Adipose tissue (tissue), 3 donors: ENCODE data around the gene SPEF1. TPM values are rescaled to one million over a fixed set of nuclear protein-coding genes. Genes with fewer than 3 reads are reported as not detected.
A peak's percentile ranks its signal among the peaks of the same experiment; 100 is the strongest.
"Not testable (repeated sequence)": the region's sequence is repeated elsewhere in the genome, so short reads cannot be mapped to it uniquely, and the experiment has no call there.

Experiments used
- H3K27ac ChIP-seq: one replicate; pipeline ENCODE4 v1.5.1; 2013; ENCODE audit warnings: low read depth, low read length
- WGBS, 3 donors: extraction: QIAGEN DNeasy Blood & Tissue Kit; methylation state at CpG; one replicate each; pipeline ENCODE4 v1.1.7; 2013; 5-methylcytosine and 5-hydroxymethylcytosine counted together
- polyA plus RNA-seq, 3 donors: library from polyadenylated mRNA; stranded (reverse); fragments of 200-250 nt; gene quantifications; one replicate each; pipeline ENCODE4 v1.2.3, GENCODE V29; 2013
- donor health status: healthy with polysubstance abuse.
- donor health status: Bipolar disorder and iron deficiency.
- donor health status: healthy.

The SPEF1 gene
- polyA plus RNA-seq, 3 donors: 0.09 to 0.71 TPM; not detected in 1

GRCh38 chr20:3795511-3796468 lies 14.5 kb upstream of the SPEF1 start, which contains the start of gene CDC25B:
Gene CDC25B, plus strand, starts transcription at chr20:3796310. Its CDS starts 222 bp downstream, at chr20:3796532.
- no peak within 1 kb of the TSS for H3K27ac ChIP-seq
- 1 to 3% (median 1%) methylated on average over 64 to 68 of the region's 69 CpGs for WGBS, 3 donors

- no peak overlapping the region for H3K27ac ChIP-seq
- WGBS, 3 donors: 82 to 88% (median 87%) methylated on average over 25 of the region's 25 CpGs
Measured at GRCh38 chr20:3794701-3795420, 13.6 kb upstream of the SPEF1 start.

- WGBS, 3 donors: 81 to 94% (median 90%) methylated on average over 1 to 3 of the region's 3 CpGs
- not testable (repeated sequence) for H3K27ac ChIP-seq
Measured at GRCh38 chr20:3794168-3794567, 12.9 kb upstream of the SPEF1 start.

- not testable (repeated sequence) for H3K27ac ChIP-seq
- WGBS, 3 donors: 89 to 96% (median 96%) methylated on average over 4 of the region's 4 CpGs
Measured at GRCh38 chr20:3789201-3789600, 8.0 kb upstream of the SPEF1 start.

- 49 to 60% (median 58%) methylated on average over 4 of the region's 4 CpGs for WGBS, 3 donors
Measured at GRCh38 chr20:3788685-3789155, 7.5 kb upstream of the SPEF1 start.

GRCh38 chr20:3787324-3788014 lies 6.2 kb upstream of the SPEF1 start:
- no peak overlapping the region for H3K27ac ChIP-seq
- 53 to 83% (median 80%) methylated on average over 5 of the region's 5 CpGs for WGBS, 3 donors

More at GRCh38 chr20:3788685-3789155, 7.5 kb upstream of the SPEF1 start:
- H3K27ac ChIP-seq: no peak overlapping the region

- WGBS, 3 donors: 2 to 3% (median 2%) methylated on average over 35 to 69 of the region's 70 CpGs
- H3K27ac ChIP-seq: peak within 1 kb of the TSS; percentile 74
Measured at GRCh38 chr20:3786665-3787323, 5.5 kb upstream of the SPEF1 start, which contains the start of gene CENPB. Gene CENPB, minus strand, starts transcription at chr20:3786740. Its CDS starts 257 bp downstream, at chr20:3786483.

- peak overlapping the region; percentile 74 for H3K27ac ChIP-seq
- WGBS, 3 donors: 0 to 2% (median 2%) methylated on average over 25 to 35 of the region's 35 CpGs
Measured at GRCh38 chr20:3786126-3786484, 4.9 kb upstream of the SPEF1 start.

- WGBS, 3 donors: 18 to 37% (median 34%) methylated on average over 73 to 79 of the region's 79 CpGs
Measured at GRCh38 chr20:3785240-3786125, 4.2 kb upstream of the SPEF1 start.

GRCh38 chr20:3784863-3785239 lies 3.6 kb upstream of the SPEF1 start:
- 68 to 80% (median 72%) methylated on average over 6 of the region's 6 CpGs for WGBS, 3 donors
- no peak overlapping the region for H3K27ac ChIP-seq

More at GRCh38 chr20:3785240-3786125, 4.2 kb upstream of the SPEF1 start:
- H3K27ac ChIP-seq: peak overlapping the region; percentile 74

- no peak overlapping the region for H3K27ac ChIP-seq
- 60 to 85% (median 67%) methylated on average over 17 of the region's 17 CpGs for WGBS, 3 donors
Measured at GRCh38 chr20:3784216-3784853, 3.1 kb upstream of the SPEF1 start.

GRCh38 chr20:3783511-3784195 lies 2.4 kb upstream of the SPEF1 start:
- no peak overlapping the region for H3K27ac ChIP-seq
- WGBS, 3 donors: 59 to 65% (median 64%) methylated on average over 10 of the region's 10 CpGs

- 46 to 75% (median 65%) methylated on average over 2 of the region's 2 CpGs for WGBS, 3 donors
- no peak overlapping the region for H3K27ac ChIP-seq
Measured at GRCh38 chr20:3783068-3783489, 1.8 kb upstream of the SPEF1 start.

- no peak overlapping the region for H3K27ac ChIP-seq
- WGBS, 3 donors: 80 to 91% (median 89%) methylated on average over 6 of the region's 6 CpGs
Measured at GRCh38 chr20:3782597-3782996, 1.3 kb upstream of the SPEF1 start.

- WGBS, 3 donors: 35 to 61% (median 45%) methylated on average over 16 to 18 of the region's 18 CpGs
- no peak overlapping the region for H3K27ac ChIP-seq
Measured at GRCh38 chr20:3778976-3779375, 2.3 kb downstream of the SPEF1 start.
